RKO (cell line): ENCODE measurements around the gene TRIM75.
"Not testable (repeated sequence)": the region's sequence is repeated elsewhere in the genome, so short reads cannot be mapped to it uniquely, and the experiment has no call there.

Source experiments
- DNase-seq: peaks from one replicate; pipeline ENCODE4 v3.0.0-alpha.2; 2016; ENCODE audit warnings: low spot score

TRIM75 gene

GRCh38 chr4:165053645-165054044, at the start of gene TRIM75:
Gene TRIM75 (plus strand): TSS chr4:165053866. CDS start chr4:165059148, 5,282 bp downstream.
- no peak for DNase-seq

GRCh38 chr4:165005352-165005925, 48.2 kb upstream of the TRIM75 start:
- DNase-seq, result no peak

GRCh38 chr4:165006456-165006855, 47.2 kb upstream of the TRIM75 start:
- no peak for DNase-seq

GRCh38 chr4:165006886-165007285, 46.8 kb upstream of the TRIM75 start:
- DNase-seq, result no peak

GRCh38 chr4:165009493-165010227, 44.0 kb upstream of the TRIM75 start:
- DNase-seq, result no peak

- DNase-seq, result no peak
Observed at GRCh38 chr4:165010487-165010886, 43.2 kb upstream of the TRIM75 start.

- no peak for DNase-seq
Observed at GRCh38 chr4:165010991-165011390, 42.7 kb upstream of the TRIM75 start.

- no peak for DNase-seq
Observed at GRCh38 chr4:165011403-165011802, 42.3 kb upstream of the TRIM75 start.

GRCh38 chr4:165013691-165014090, 40.0 kb upstream of the TRIM75 start:
- no peak for DNase-seq

GRCh38 chr4:165016971-165017370, 36.7 kb upstream of the TRIM75 start:
- peak; percentile 43 for DNase-seq

GRCh38 chr4:165019995-165020394, 33.7 kb upstream of the TRIM75 start:
- DNase-seq, result not testable (repeated sequence)

- DNase-seq, result not testable (repeated sequence)
Observed at GRCh38 chr4:165025782-165026181, 27.9 kb upstream of the TRIM75 start.

GRCh38 chr4:165027762-165028402, 25.8 kb upstream of the TRIM75 start:
- peak; percentile 12 for DNase-seq

- DNase-seq, result no peak
Observed at GRCh38 chr4:165031436-165032211, 22.0 kb upstream of the TRIM75 start, which contains the start of gene TRIM60. Gene TRIM60 (plus strand): TSS chr4:165031999. CDS start chr4:165040073, 8,074 bp downstream.

- DNase-seq, result no peak
Observed at GRCh38 chr4:165048170-165048569, 5.5 kb upstream of the TRIM75 start.

- DNase-seq, result no peak
Observed at GRCh38 chr4:165052627-165053026, 1.0 kb upstream of the TRIM75 start.

- DNase-seq, result no peak
Observed at GRCh38 chr4:165055601-165056000, 1.9 kb downstream of the TRIM75 start.

- no peak for DNase-seq
Observed at GRCh38 chr4:165058666-165059065, 5.0 kb downstream of the TRIM75 start.

- no peak for DNase-seq
Observed at GRCh38 chr4:165059386-165059785, 5.7 kb downstream of the TRIM75 start.

GRCh38 chr4:165060938-165061337, 7.3 kb downstream of the TRIM75 start:
- DNase-seq, result peak; percentile 21

- no peak for DNase-seq
Observed at GRCh38 chr4:165070560-165070959, 16.9 kb downstream of the TRIM75 start.

- DNase-seq, result not testable (repeated sequence)
Observed at GRCh38 chr4:165073346-165073745, 19.7 kb downstream of the TRIM75 start.
